ENCODE data around the gene SANBR. TPM values are rescaled to one million over a fixed set of nuclear protein-coding genes. Genes with fewer than 3 reads are reported as not detected.

Gene SANBR
- total and polyA plus RNA-seq, 2 of the 4 experiments (the other 2 are of a cell fraction) = 3.3 to 3.8 TPM

GRCh38 chr2:61059382-61059781 is 6.3 kb upstream of the SANBR start:
- Histone ChIP-seq H2AK5ac (ENCODE audit: low read depth, low read length) (no peak overlapping the region), H3K23ac (ENCODE audit: low read depth, low read length) (no peak overlapping the region), H2BK20ac (ENCODE audit: low read depth, low read length) (no peak overlapping the region), H2AFZ (replicated peaks; ENCODE audit: low read length, poor library complexity) (no peak overlapping the region), H3K4me2 (ENCODE audit: low read depth, low read length) (no peak overlapping the region), H3K79me1 (ENCODE audit: low read depth in 1 of 2, low read length in 2 of 2) (no peaks in the 10 kb centered on the region; a peak in 1 of 4 replicates), H2AK9ac (replicated peaks; ENCODE audit: low read depth, low read length, poor library complexity) (no peak overlapping the region), H4K5ac (ENCODE audit: low read depth, low read length) (no peak overlapping the region), H4K20me1 (ENCODE audit: insufficient read depth, low read length) (no peaks in the 10 kb centered on the region; the same call in 1 of the 2 replicates), H3K9me3 (ENCODE audit: control insufficient read depth, insufficient read depth, low read length) (no peaks in the 10 kb centered on the region), H3K9ac (ENCODE audit: low read depth, low read length) (no peak overlapping the region), H2BK120ac (ENCODE audit: low read depth, low read length) (no peak overlapping the region), H3K4ac (ENCODE audit: low read depth, low read length) (no peak overlapping the region), H2BK5ac (ENCODE audit: low read depth, low read length, poor library complexity, severe bottlenecking) (no peak overlapping the region), H3K9me1 (ENCODE audit: insufficient read depth, low read length) (peaks cover 2% of the 10 kb centered on the region), H3K18ac (ENCODE audit: low read depth, low read length) (no peak overlapping the region), H3K27me3 (ENCODE audit: control insufficient read depth, insufficient read depth, low read length) (no peaks in the 10 kb centered on the region), H3K14ac (replicated peaks; ENCODE audit: low read depth, low read length) (no peak overlapping the region), H3K27ac (ENCODE audit: insufficient read depth, low read length) (no peak overlapping the region), H3K56ac (ENCODE audit: extremely low read depth, insufficient read depth, low read length) (no peak overlapping the region), H3K36me3 (ENCODE audit: control insufficient read depth, insufficient read depth, low read length) (no peaks in the 10 kb centered on the region; the same call in 1 of the 2 replicates), H4K8ac (ENCODE audit: low read depth in 2 of 2, low read length in 2 of 2) (no peak overlapping the region), H4K91ac (ENCODE audit: insufficient read depth, low read depth, low read length) (no peak overlapping the region), H2BK15ac (ENCODE audit: low read depth, low read length) (no peak overlapping the region), H3K4me3 (ENCODE audit: insufficient read depth, low read depth, low read length) (no peak overlapping the region), H3K4me1 (ENCODE audit: control insufficient read depth, insufficient read depth, low read length) (peaks cover 6% of the 10 kb centered on the region; the same call in 1 of the 2 replicates)
- no peak for DNase-seq
- intact Hi-C loops (cut with micrococcal nuclease) (no loop called here), in situ Hi-C loops (cut with MboI; ENCODE audit: low sequenced_read_pairs) (no loop called here), dilution Hi-C loops (cut with HindIII; ENCODE audit: low sequenced_read_pairs, unreplicated experiment) (no loop called here)
- no TSS peak for BruUV-seq (replicated peaks)
- ATAC-seq (ENCODE audit: low read depth) = no peak
- ChIA-PET CTCF (no interaction called here), POLR2A (ENCODE audit: unreplicated experiment) (no interaction called here)
- TF ChIP-seq CEBPB (IDR thresholded peaks at IDR 0.05; ENCODE audit: low read depth, low read length) (no peak), RFX5 (IDR thresholded peaks at IDR 0.05; ENCODE audit: low read depth, low read length) (no peak), POLR2A (IDR thresholded peaks at IDR 0.05; ENCODE audit: low read depth, low read length) (no peak), MXI1 (IDR thresholded peaks at IDR 0.05; ENCODE audit: borderline replicate concordance, low read depth, low read length) (no peak), NFE2L2 (IDR thresholded peaks at IDR 0.05; ENCODE audit: low read depth, low read length) (no peak), MAFK (IDR thresholded peaks at IDR 0.05; ENCODE audit: low read depth, low read length) (no peak), BHLHE40 (IDR thresholded peaks at IDR 0.05; ENCODE audit: low read depth, low read length) (no peak), SMC3 (IDR thresholded peaks at IDR 0.05; ENCODE audit: low read depth, low read length) (no peak), MAZ (IDR thresholded peaks at IDR 0.05; ENCODE audit: borderline replicate concordance, low read depth, low read length) (no peak), USF2 (IDR thresholded peaks at IDR 0.05; ENCODE audit: low read depth, low read length) (no peak), CHD1 (IDR thresholded peaks at IDR 0.05; ENCODE audit: low read depth, low read length) (no peak)
- TF ChIP-seq, protein P1, sequence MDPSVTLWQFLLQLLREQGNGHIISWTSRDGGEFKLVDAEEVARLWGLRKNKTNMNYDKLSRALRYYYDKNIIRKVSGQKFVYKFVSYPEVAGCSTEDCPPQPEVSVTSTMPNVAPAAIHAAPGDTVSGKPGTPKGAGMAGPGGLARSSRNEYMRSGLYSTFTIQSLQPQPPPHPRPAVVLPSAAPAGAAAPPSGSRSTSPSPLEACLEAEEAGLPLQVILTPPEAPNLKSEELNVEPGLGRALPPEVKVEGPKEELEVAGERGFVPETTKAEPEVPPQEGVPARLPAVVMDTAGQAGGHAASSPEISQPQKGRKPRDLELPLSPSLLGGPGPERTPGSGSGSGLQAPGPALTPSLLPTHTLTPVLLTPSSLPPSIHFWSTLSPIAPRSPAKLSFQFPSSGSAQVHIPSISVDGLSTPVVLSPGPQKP (IDR thresholded peaks at IDR 0.05; ENCODE audit: borderline replicate concordance, low read depth, low read length) = no peak
